Measurements from ENCODE around the gene ESD. TPM values are rescaled to one million over a fixed set of nuclear protein-coding genes. Genes with fewer than 3 reads are reported as not detected.
A peak's percentile ranks its signal among the peaks of the same experiment; 100 is the strongest.

Gene ESD
- total and polyA plus RNA-seq, 10 of the 15 experiments (the other 5 are each of a cell fraction or from before 2014, with no cell fraction given) = 105 to 387 (median 195) TPM

GRCh38 chr13:46751811-46752635 is 44.9 kb downstream of the ESD start (continued):
- TF ChIP-seq MLLT1 (IDR thresholded peaks at IDR 0.05) = peak; percentile 76
- TF ChIP-seq POLR2AphosphoS2 (IDR thresholded peaks at IDR 0.05; ENCODE audit: low read depth, low read length) = no peak; the same call in none of the 2 replicates
- no peak for TF ChIP-seq USF2 (IDR thresholded peaks at IDR 0.05; ENCODE audit: borderline replicate concordance, low read depth, low read length)
- TF ChIP-seq GATAD2B (conservative IDR thresholded peaks at IDR 0.05; ENCODE audit: low read depth) = peak; percentile 50; the same call in 1 of the 2 replicates
- 0 out of 2 replicates have a peak, but pooled peaks have one; percentile 18 for TF ChIP-seq SMARCA5 (IDR thresholded peaks at IDR 0.05)
- TF ChIP-seq BHLHE40 (IDR thresholded peaks at IDR 0.05; ENCODE audit: borderline replicate concordance in 1 of 2, low read depth in 2 of 2, low read length in 1 of 2) = peak; percentile 8 to 32; a peak in 1 of 4 replicates
- peak; percentile 68 for TF ChIP-seq SKIL (IDR thresholded peaks at IDR 0.05; ENCODE audit: low read depth, poor library complexity, severe bottlenecking)
- TF ChIP-seq DPF2 (IDR thresholded peaks at IDR 0.05) = peak; percentile 85
- no peak for TF ChIP-seq NR2C2 (IDR thresholded peaks at IDR 0.05; ENCODE audit: borderline replicate concordance, control insufficient read depth, insufficient read length, low read depth)
- peak; percentile 88 for TF ChIP-seq MTA2 (IDR thresholded peaks at IDR 0.05; ENCODE audit: low read depth)
- TF ChIP-seq ATF2 (IDR thresholded peaks at IDR 0.05; ENCODE audit: low read length) = peak; percentile 61; the same call in 1 of the 2 replicates
- peak; percentile 80; the same call in 2 of the 3 replicates for TF ChIP-seq POU2F2 (IDR thresholded peaks at IDR 0.05; ENCODE audit: borderline replicate concordance, low read depth, low read length)
- peak; percentile 93 for TF ChIP-seq RUNX3 (IDR thresholded peaks at IDR 0.05; ENCODE audit: low read length)
- TF ChIP-seq POLR2A (IDR thresholded peaks at IDR 0.05; ENCODE audit: low read depth, low read length) = peak; percentile 55; the same call in 1 of the 2 replicates
- peak; percentile 83 for TF ChIP-seq RELB (IDR thresholded peaks at IDR 0.05; ENCODE audit: low read depth)
- no peak for TF ChIP-seq REST (IDR thresholded peaks at IDR 0.05; ENCODE audit: low read depth, low read length)
- peak; percentile 24; the same call in 1 of the 2 replicates for TF ChIP-seq MYB (IDR thresholded peaks at IDR 0.05; ENCODE audit: borderline replicate concordance, low read depth, low read length)
